GM12878 (cell line): Measurements from ENCODE around the gene SCGB1A1. TPM values are rescaled to one million over a fixed set of nuclear protein-coding genes. Genes with fewer than 3 reads are reported as not detected.

Experiments used
- ATAC-seq: fragments of 200-7000 bp; cut with Tn5 transposase; 3 replicates; pipeline ENCODE4 v1.9.1; 2020; ENCODE audit warnings: mild to moderate bottlenecking, moderate library complexity
- BruUV-seq: library from RNA; stranded (reverse); fragments of 400-500 nt; replicated peaks from 2 replicates; lab custom pipeline; 2021; lab: Mats Ljungman, UMichigan
- CTCF ChIA-PET: fragments of 300-600 bp; sonication (Branson Sonifier 250); formaldehyde crosslinking; extraction: SDS; loops from one replicate; lab custom pipeline; 2021; ENCODE audit warnings: inconsistent platforms; lab: Yijun Ruan, JAX
- POLR2A ChIA-PET: fragments of 350-600 bp; formaldehyde crosslinking; extraction: SDS; loops from one replicate; lab custom pipeline; 2021; ENCODE audit warnings: inconsistent platforms; lab: Charles Lee
- RAD21 ChIA-PET: fragments of 300-600 bp; sonication (Branson Sonifier 250); formaldehyde crosslinking; loops from one replicate; lab custom pipeline; 2023; ENCODE audit warnings: antibody characterized with exemption; ENCODE audit not compliant: unreplicated experiment; lab: Charles Lee
- SMC1A ChIA-PET: fragments of 300-600 bp; sonication (Branson Sonifier 250); formaldehyde crosslinking; loops from one replicate; lab custom pipeline; 2023; ENCODE audit not compliant: unreplicated experiment, uncharacterized antibody; lab: Charles Lee
- DNase-seq: peaks from one replicate; pipeline ENCODE4 v3.0.0-alpha.2; 2011; ENCODE audit warnings: low read depth, low spot score
- FAIRE-seq: peaks from 3 replicates; lab custom pipeline; 2011; peaks lifted over from hg19 to GRCh38; lab: Jason Lieb, UNC
- H2AFZ ChIP-seq: 2 replicates; pipeline ENCODE4 v1.6.0; 2011; ENCODE audit warnings: low read depth, low read length, control low read depth; ENCODE audit not compliant: control insufficient read depth
- H3K27ac ChIP-seq: 2 replicates; pipeline ENCODE4 v1.5.1; 2011; ENCODE audit warnings: control low read depth; ENCODE audit not compliant: control insufficient read depth, insufficient read depth
- H3K27me3 ChIP-seq, 2 experiments: replicated peaks in 1 of 2; 2 replicates each; pipeline versions ENCODE4 v1.6.0 to v1.6.1; 2011; ENCODE audit warnings: low read length in 1 of 2; ENCODE audit not compliant: control insufficient read depth in 2 of 2, insufficient read depth in 2 of 2
- H3K36me3 ChIP-seq, 2 experiments: 2 replicates each; pipeline ENCODE4 v1.5.1; 2011; ENCODE audit warnings: low read length in 1 of 2; ENCODE audit not compliant: control insufficient read depth in 2 of 2, insufficient read depth in 2 of 2
- H3K4me1 ChIP-seq: 2 replicates; pipeline ENCODE4 v1.6.1; 2011; ENCODE audit warnings: mild to moderate bottlenecking, low read length, moderate library complexity, mixed read lengths; ENCODE audit not compliant: control insufficient read depth, insufficient read depth
- H3K4me2 ChIP-seq: 2 replicates; pipeline ENCODE4 v1.6.0; 2011; ENCODE audit warnings: control low read depth; ENCODE audit not compliant: control insufficient read depth, insufficient read depth
- H3K4me3 ChIP-seq: fragments of 200-600 bp; sonication (generic); 2 replicates; pipeline ENCODE4 v1.5.1; 2016
- H3K79me2 ChIP-seq: 2 replicates; pipeline ENCODE4 v1.6.0; 2011; ENCODE audit warnings: low read length; ENCODE audit not compliant: control insufficient read depth, insufficient read depth
- H3K9ac ChIP-seq: 2 replicates; pipeline ENCODE4 v1.8.0; 2011; ENCODE audit warnings: low read length, control low read depth, mixed read lengths; ENCODE audit not compliant: control insufficient read depth, insufficient read depth
- H3K9me3 ChIP-seq: replicated peaks from 3 replicates; pipeline ENCODE4 v1.5.1; 2011; ENCODE audit warnings: mild to moderate bottlenecking, low read length; ENCODE audit not compliant: control insufficient read depth, insufficient read depth
- H4K20me1 ChIP-seq: 2 replicates; pipeline ENCODE4 v1.6.0; 2011; ENCODE audit not compliant: control insufficient read depth, insufficient read depth
- JUND ChIP-seq: IDR thresholded peaks from 2 replicates; pipeline ENCODE4 v1.6.1; 2012; ENCODE audit warnings: low read depth, mild to moderate bottlenecking, low read length, improper control_type of control experiment, moderate library complexity
- NR2C2 ChIP-seq: IDR thresholded peaks from 2 replicates; pipeline ENCODE4 v1.6.1; 2011; ENCODE audit warnings: borderline replicate concordance, low read depth; ENCODE audit not compliant: control insufficient read depth, insufficient read length
- WGBS: methylation state at CpG from one replicate; pipeline ENCODE4 v1.1.6; 2016; ENCODE audit warnings: low lambda C conversion rate; ENCODE audit not compliant: insufficient replicate concordance, insufficient coverage; ENCODE audit errors: missing lambda C conversion rate; 5-methylcytosine and 5-hydroxymethylcytosine counted together
- in situ Hi-C: fragments of 300-500 bp; cut with MboI; formaldehyde crosslinking; loops from 9 replicates; pipeline ENCODE4 v1.14.3; 2018; ENCODE audit warnings: mixed read lengths
- intact Hi-C: fragments of 100-400 bp; cut with micrococcal nuclease; formaldehyde crosslinking; loops from one replicate; pipeline ENCODE4 v1.14.2; 2022; ENCODE audit not compliant: unreplicated experiment
- polyA plus RNA-seq, 11 experiments: library from polyadenylated mRNA; depleted of rRNA in 4 of 11; unstranded in 6 of 11; stranded (reverse) in 5 of 11; fragments of >200 nt; fragmentation: Nextera tagmentation in 4 of 11; fragmentation: Illumina TruSeq in 1 of 11; extraction: Ambion mirVana in 4 of 11; extraction: Trizol in 1 of 11; gene quantifications; 1 replicate in 1 of 11; 2 replicates in 10 of 11; pipeline versions ENCODE4 v1.2.1 to v1.2.3, GENCODE V29; 2011 to 2016; ENCODE audit warnings: inconsistent platforms in 2 of 11, missing spikeins in 2 of 11, low read depth in 1 of 11
- total RNA-seq, 4 experiments: library from RNA; depleted of rRNA in 3 of 4; stranded (reverse); fragments of >200 nt in 3 of 4; fragmentation: Illumina TruSeq in 1 of 4; extraction: Trizol in 1 of 4; gene quantifications; 2 replicates each; pipeline versions ENCODE4 v1.2.1 to v1.2.3, GENCODE V29; 2013 to 2021
- TF ChIP-seq, protein P1 (sequence below): fragments of 450-650 bp; IDR thresholded peaks from 2 replicates; pipeline ENCODE4 v1.6.1; 2018; ENCODE audit warnings: borderline replicate concordance, mild to moderate bottlenecking; ENCODE audit not compliant: partially characterized antibody
- TF ChIP-seq, protein P2 (sequence below): fragments of 450-650 bp; IDR thresholded peaks from 2 replicates; pipeline ENCODE4 v1.6.1; 2017; ENCODE audit warnings: borderline replicate concordance

SCGB1A1 gene
- total and polyA plus RNA-seq, 10 of the 15 experiments (the other 5 are each of a cell fraction or from before 2014, with no cell fraction given): not detected

DNA sequence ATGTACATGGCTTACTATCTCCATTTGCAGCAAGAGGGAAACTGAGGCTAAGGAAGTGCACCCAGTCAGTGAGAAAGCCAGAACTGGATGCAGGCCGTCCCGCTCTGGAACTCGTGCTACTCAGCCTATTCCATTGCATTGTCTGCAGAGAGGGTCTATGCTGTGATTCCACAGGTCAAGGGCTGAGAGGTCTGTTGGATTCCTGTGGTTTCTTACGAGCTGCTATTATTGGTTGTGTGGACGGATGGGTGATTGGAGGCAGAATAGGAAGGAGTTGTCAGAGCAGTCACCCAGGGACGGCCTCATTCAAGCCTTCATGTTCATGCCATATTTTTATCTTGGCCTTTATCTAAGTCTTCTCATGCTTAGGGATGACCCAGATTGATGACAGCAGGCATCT is 33.4 kb downstream of the SCGB1A1 start:
- SMC1A ChIA-PET: interaction anchor here (0.6 to 1.2 kb wide), 2 partner anchors 28 to 88 kb away, joined by 3 read pairs; no protein-coding TSS in a partner anchor
- ATAC-seq: no peak
- no peak overlapping the region for H3K27ac ChIP-seq
- TF ChIP-seq, protein P1, sequence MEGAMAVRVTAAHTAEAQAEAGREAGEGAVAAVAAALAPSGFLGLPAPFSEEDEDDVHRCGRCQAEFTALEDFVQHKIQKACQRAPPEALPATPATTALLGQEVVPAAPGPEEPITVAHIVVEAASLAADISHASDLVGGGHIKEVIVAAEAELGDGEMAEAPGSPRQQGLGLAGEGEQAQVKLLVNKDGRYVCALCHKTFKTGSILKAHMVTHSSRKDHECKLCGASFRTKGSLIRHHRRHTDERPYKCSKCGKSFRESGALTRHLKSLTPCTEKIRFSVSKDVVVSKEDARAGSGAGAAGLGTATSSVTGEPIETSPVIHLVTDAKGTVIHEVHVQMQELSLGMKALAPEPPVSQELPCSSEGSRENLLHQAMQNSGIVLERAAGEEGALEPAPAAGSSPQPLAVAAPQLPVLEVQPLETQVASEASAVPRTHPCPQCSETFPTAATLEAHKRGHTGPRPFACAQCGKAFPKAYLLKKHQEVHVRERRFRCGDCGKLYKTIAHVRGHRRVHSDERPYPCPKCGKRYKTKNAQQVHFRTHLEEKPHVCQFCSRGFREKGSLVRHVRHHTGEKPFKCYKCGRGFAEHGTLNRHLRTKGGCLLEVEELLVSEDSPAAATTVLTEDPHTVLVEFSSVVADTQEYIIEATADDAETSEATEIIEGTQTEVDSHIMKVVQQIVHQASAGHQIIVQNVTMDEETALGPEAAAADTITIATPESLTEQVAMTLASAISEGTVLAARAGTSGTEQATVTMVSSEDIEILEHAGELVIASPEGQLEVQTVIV: no peak
- TF ChIP-seq JUND (no peak), NR2C2 (no peak)
- TF ChIP-seq, protein P2, sequence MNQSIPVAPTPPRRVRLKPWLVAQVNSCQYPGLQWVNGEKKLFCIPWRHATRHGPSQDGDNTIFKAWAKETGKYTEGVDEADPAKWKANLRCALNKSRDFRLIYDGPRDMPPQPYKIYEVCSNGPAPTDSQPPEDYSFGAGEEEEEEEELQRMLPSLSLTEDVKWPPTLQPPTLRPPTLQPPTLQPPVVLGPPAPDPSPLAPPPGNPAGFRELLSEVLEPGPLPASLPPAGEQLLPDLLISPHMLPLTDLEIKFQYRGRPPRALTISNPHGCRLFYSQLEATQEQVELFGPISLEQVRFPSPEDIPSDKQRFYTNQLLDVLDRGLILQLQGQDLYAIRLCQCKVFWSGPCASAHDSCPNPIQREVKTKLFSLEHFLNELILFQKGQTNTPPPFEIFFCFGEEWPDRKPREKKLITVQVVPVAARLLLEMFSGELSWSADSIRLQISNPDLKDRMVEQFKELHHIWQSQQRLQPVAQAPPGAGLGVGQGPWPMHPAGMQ: no peak
- in situ Hi-C loops (no loop called here), intact Hi-C loops (no loop called here)
- no peaks in the 10 kb centered on the region for H4K20me1 ChIP-seq
- H3K4me1 ChIP-seq: no peaks in the 10 kb centered on the region
- no peaks in the 10 kb centered on the region for H3K36me3 ChIP-seq
- POLR2A ChIA-PET: no interaction called here
- H3K4me3 ChIP-seq: no peak overlapping the region
- CTCF ChIA-PET: no interaction called here
- no peak overlapping the region for H3K9ac ChIP-seq
- H3K27me3 ChIP-seq: peaks cover 1 to 2% of the 10 kb centered on the region in 2 experiments; a peak in 1 of 4 replicates
- DNase-seq: no peak
- 34% methylated on average over 6 of the region's 6 CpGs for WGBS
- no peak for FAIRE-seq
- H3K4me2 ChIP-seq: no peak overlapping the region
- no peaks in the 10 kb centered on the region for H3K9me3 ChIP-seq
- no peaks in the 10 kb centered on the region for H3K79me2 ChIP-seq
- no peak overlapping the region for H2AFZ ChIP-seq
- no TSS peak for BruUV-seq
- RAD21 ChIA-PET: interaction anchor here (0.7 kb wide), 1 partner anchor 115 kb away, joined by 3 read pairs; the partner anchor contains the start of gene ASRGL1
